ENCODE measurements around the gene IMPA2.

- no peak for TF ChIP-seq GATA2 (IDR thresholded peaks at IDR 0.05; ENCODE audit: low read depth, low read length)
- no peak for TF ChIP-seq GATA3 (IDR thresholded peaks at IDR 0.05; ENCODE audit: low read depth, low read length)
Measured at GRCh38 chr18:11950824-11951223, 30.5 kb upstream of the IMPA2 start.

Data from SH-SY5Y (cell line).